HL-60 (cell line): ENCODE results near the gene ADPGK.

Experiments used
- CTCF ChIP-seq: IDR thresholded peaks from one replicate; pipeline ENCODE4 v1.5.1; 2011; ENCODE audit warnings: low read length, control low read depth, inconsistent platforms; ENCODE audit not compliant: insufficient read depth
- GABPA ChIP-seq: IDR thresholded peaks from 2 replicates; pipeline ENCODE4 v1.6.1; 2012; ENCODE audit warnings: low read depth
- POLR2AphosphoS5 ChIP-seq: IDR thresholded peaks from 2 replicates; pipeline ENCODE4 v1.6.1; 2012; ENCODE audit warnings: low read depth
- REST ChIP-seq: IDR thresholded peaks from 2 replicates; pipeline ENCODE4 v1.6.1; 2012; ENCODE audit warnings: low read depth; ENCODE audit not compliant: insufficient replicate concordance

- TF ChIP-seq CTCF (no peak), POLR2AphosphoS5 (no peak), REST (no peak), GABPA (no peak)
These were observed 8.9 kb upstream of the ADPGK start for GRCh38 chr15:72792431-72792830.
